Measurements from ENCODE around the gene HSPA1L.
A peak's percentile ranks its signal among the peaks of the same experiment; 100 is the strongest.
"Not testable (repeated sequence)": the region's sequence is repeated elsewhere in the genome, so short reads cannot be mapped to it uniquely, and the experiment has no call there.

HSPA1L gene

GRCh38 chr6:31836474-31837368, 21.6 kb upstream of the HSPA1L start:
- no peak for DNase-seq

DNA sequence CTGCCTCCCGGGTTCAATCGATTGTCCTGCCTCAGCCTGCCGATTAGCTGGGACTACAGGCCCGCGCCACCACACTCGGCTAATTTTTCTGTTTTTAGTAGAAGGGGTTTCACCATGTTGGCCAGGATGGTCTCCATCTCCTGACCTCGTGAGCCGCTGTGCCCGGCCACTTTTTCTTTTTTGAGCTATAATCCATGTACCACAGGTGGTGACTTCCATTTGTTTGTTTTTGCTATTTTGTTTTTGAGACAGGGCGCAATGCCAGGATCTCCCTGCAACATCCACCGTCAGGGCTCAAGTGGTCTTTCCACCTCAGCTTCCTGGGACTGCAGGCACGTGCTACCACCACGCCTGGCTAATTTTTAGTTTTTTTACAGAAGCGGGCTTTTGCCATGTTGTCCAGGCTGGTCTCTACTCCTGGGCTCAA, 21.0 kb upstream of the HSPA1L start:
- DNase-seq, result no peak

DNA sequence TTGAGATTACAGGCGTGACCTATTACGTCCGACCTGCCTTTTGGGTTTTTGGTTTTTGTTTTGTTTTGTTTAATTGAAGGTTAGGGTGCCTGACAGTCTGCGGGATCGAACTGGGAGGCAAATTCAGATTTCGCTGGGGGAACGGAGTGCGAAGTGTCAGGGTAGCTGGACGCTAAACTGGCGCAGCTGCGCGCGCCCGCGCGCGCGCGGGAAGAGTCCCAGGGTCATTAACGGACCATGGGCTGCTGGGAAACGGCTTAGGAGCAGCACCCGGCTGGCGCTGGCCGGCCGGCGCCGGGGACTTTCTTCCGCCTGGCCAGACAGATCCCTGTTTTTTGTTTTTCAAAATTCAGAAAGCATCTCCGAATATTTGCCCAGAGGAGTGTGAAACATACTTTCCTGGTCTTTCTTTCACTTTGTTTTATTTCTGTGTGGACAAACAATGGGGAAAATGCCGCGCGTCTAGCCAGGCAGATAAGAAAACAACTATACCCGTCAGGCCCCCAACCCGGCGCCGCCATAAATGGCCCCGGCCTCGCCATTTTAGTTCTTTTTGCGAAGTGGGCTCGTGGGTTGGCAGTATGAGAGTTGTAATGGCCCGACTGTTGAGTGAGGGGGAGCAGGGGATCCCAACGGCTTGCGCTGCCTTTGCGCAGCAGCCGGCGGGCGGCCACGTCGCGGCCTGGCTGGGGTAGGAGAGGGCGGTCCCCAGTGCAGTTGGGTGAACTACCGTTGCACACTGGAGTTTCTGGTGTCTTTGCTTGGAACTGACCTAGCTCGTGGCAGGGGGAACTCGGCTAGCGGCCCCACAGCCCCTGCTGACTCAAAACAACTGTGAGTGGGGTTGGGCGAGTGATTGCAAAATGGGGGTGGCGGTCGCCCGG, 19.5 kb upstream of the HSPA1L start:
- peak; percentile 64 for DNase-seq

- DNase-seq, result no peak
Measured at GRCh38 chr6:31831350-31832215, 16.5 kb upstream of the HSPA1L start.

GRCh38 chr6:31830886-31831335, 15.8 kb upstream of the HSPA1L start:
- DNase-seq, result no peak

DNA sequence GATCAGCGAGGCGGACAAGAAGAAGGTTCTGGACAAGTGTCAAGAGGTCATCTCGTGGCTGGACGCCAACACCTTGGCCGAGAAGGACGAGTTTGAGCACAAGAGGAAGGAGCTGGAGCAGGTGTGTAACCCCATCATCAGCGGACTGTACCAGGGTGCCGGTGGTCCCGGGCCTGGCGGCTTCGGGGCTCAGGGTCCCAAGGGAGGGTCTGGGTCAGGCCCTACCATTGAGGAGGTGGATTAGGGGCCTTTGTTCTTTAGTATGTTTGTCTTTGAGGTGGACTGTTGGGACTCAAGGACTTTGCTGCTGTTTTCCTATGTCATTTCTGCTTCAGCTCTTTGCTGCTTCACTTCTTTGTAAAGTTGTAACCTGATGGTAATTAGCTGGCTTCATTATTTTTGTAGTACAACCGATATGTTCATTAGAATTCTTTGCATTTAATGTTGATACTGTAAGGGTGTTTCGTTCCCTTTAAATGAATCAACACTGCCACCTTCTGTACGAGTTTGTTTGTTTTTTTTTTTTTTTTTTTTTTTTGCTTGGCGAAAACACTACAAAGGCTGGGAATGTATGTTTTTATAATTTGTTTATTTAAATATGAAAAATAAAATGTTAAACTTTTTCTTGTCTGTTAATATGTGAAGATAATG, 14.7 kb upstream of the HSPA1L start:
- peak; percentile 43 for DNase-seq

GRCh38 chr6:31827286-31828079, 12.4 kb upstream of the HSPA1L start, which contains the start of gene HSPA1B:
Gene HSPA1B, plus strand, starts transcription at chr6:31827738. Its CDS starts 213 bp downstream, at chr6:31827951.
- DNase-seq, result peak; percentile 79

DNA sequence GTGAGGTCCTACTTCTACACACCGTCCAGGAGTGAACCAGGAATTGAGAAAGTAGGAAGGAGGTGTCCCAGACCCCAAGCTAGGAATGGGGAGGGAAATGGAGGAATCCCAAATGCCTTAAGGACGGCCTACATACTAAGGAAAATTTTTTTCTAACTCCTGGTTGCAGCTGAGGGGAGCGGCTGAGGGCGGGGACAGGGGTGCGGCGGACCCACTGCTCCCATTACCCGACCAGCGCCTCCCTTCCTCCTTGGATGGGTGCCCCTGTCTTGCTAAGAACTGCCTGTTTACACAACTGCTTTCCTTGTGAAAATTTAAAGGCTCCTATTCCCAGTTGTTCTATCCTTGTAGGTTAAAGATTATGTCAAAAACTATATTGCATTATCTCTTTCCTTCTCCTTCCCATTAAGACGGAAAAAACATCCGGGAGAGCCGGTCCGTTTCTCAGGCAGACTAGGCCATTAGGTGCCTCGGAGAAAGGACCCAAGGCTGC, 11.8 kb upstream of the HSPA1L start:
- no peak for DNase-seq

- DNase-seq, result no peak
Measured at GRCh38 chr6:31825553-31825952, 10.5 kb upstream of the HSPA1L start.

DNA sequence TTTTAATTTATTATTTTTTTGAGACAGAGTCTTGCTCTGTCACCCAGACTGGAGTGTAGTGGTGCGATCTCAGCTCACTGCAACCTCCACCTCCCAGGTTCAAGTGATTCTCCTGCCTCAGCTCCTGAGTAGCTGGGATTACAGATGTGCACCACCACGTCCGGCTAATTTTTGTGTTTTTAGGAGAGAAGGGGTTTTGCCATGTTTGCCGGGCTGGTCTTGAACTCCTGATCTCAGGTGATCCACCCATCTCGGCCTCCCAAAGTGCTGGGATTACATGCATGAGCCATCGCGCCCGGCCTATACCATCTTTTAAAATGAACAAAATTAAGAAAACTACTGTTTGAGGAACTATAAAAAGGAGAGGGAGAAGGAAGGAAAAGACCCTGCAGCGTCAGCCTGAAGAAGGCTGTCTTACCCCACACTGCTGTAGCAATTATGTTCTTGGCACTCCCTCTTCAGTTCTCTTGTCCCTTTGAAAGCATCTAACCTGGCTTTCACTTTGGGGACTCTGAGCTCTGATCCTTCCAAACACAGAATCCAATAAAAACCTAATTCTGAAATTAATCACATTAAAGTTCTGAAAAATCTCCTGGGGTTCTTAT, 8.6 kb upstream of the HSPA1L start:
- DNase-seq, result not testable (repeated sequence)

- no peak for DNase-seq
Measured at GRCh38 chr6:31822036-31822821, 7.1 kb upstream of the HSPA1L start.

- peak; percentile 31 for DNase-seq
Measured at GRCh38 chr6:31821301-31822035, 6.4 kb upstream of the HSPA1L start.

DNA sequence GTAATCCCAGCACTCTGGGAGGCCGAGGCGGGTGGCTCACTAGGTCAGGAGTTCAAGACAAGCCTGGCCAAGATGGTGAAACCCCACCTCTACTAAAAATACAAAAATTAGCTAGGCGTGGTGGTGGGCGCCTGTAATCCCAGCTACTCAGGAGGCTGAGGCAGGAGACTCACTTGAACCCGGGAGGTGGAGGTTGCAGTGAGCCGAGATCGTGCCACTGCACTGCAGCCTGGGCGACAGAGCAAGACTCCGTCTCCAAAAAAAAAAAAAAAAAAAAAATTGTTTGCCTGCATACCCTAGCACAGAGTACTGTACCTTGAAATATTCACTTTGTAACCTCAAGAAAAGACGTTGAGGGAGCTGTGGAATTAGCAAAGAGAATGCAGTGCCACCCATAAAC, 5.3 kb upstream of the HSPA1L start:
- not testable (repeated sequence) for DNase-seq

DNA sequence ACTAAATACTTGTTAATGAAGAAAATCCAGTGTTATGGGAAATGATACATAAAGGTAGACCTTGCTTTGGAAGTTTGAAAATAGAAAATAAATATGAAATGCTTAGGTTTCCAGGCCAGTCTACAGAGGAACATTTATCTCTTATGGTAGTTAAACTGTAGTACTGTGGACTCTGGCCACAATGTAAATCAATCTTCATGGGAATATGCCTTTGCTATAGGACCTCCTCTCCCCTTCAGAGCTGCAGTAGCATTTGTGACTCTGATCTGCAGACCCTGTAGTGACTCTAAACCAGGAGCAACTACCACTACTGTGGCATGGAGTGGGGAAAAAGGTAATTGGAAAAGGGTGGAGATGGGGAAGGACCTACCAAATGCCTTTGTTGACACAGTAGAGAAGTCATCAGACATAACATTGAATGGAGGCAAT, 4.8 kb upstream of the HSPA1L start:
- no peak for DNase-seq

- not testable (repeated sequence) for DNase-seq
Measured at GRCh38 chr6:31817929-31818511, 2.9 kb upstream of the HSPA1L start.

DNA sequence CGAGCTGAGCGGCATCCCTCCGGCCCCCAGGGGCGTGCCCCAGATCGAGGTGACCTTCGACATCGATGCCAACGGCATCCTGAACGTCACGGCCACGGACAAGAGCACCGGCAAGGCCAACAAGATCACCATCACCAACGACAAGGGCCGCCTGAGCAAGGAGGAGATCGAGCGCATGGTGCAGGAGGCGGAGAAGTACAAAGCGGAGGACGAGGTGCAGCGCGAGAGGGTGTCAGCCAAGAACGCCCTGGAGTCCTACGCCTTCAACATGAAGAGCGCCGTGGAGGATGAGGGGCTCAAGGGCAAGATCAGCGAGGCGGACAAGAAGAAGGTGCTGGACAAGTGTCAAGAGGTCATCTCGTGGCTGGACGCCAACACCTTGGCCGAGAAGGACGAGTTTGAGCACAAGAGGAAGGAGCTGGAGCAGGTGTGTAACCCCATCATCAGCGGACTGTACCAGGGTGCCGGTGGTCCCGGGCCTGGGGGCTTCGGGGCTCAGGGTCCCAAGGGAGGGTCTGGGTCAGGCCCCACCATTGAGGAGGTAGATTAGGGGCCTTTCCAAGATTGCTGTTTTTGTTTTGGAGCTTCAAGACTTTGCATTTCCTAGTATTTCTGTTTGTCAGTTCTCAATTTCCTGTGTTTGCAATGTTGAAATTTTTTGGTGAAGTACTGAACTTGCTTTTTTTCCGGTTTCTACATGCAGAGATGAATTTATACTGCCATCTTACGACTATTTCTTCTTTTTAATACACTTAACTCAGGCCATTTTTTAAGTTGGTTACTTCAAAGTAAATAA, 2.2 kb upstream of the HSPA1L start:
- not testable (repeated sequence) for DNase-seq

DNA sequence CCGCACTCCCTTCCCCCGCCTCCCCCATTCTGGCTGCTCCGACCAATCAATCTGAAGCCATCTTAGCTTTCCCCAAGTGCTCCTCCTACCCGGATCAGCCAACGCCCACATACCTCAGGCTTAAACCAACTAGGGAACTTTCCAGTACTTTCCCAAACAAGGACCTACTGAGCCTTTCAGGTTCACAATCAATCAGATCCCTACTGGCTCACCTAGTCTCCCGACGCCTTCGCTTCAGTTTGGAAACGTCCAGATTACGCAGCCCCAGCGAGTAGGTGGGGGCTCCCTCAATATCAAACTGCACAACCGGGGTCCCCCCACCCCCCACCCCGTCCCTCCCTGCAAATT, 432 bp downstream of the HSPA1L start:
- peak; percentile 78 for DNase-seq

DNA sequence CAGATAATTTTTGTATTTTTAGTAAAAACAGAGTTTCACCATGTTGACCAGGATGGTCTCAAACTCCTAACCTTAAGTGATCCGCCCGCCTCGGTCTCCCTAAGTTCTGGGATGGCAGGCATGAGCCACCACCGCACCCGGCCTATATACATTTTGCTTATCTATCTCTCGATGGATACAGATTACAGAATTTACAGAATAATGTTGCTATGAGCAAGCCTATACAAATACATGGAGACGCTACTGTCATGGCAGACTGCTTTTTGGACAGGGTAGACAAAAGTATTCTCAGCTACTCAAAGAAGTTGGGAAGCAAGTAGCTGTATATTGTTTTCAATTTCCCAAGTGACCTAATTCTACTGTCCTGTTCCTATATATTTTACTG, 1.6 kb downstream of the HSPA1L start:
- no peak for DNase-seq
